GM21447 (cell line): ENCODE data around the gene MYOF.

Source experiments
- ATAC-seq: cut with Tn5 transposase; IDR thresholded peaks from one replicate; pipeline ENCODE4 v1.9.1; 2021; ENCODE audit not compliant: unreplicated experiment

Gene MYOF

DNA sequence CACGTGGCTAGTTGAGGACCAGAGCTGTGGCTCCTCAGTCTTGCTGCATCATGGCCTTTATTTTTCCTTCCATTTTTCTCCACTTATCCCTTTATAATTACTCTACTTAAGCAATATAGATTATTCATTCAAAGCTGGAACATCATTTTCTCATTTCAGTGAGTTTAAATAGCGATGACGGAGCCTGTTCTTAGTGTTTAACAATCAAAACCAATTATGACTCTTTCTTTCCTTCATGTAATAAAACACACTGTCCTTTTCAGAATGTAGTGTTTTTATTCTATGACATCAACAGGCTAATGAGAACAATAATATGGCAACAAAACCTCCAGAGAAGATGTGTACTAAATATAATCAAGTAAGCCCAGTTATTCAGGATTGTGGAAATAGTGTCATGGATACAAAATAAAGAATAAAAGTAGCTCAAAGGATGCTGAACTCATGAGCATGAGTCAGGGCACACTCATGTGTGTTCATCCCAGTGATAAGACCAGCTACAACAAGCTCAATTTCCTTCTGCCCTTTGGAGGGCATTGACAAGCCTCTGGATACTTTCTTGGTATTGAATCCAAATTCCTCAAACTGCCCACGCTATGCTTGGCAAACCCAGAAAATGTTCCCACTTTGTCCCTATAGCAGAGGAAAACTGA is 220.0 kb downstream of the MYOF start:
- ATAC-seq, result no peak

DNA sequence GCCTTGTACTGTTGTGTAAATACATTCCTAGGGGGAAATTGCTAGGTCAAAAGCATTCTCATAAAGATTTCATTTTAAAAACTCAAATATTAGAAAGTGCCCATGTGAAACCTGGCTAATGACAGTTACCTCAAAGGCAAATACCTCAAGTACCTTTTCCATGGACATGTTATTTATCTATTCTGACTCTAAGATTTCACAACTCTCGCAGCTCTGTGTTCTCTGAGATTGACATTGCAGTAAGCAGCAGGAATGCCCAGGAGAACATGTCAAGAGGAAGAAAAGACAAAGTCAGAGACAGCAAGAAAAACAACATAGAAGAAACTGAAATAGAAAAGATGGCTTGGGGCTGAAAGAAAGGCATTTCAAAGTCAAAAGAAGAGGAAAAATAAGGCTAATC is 221.0 kb downstream of the MYOF start:
- ATAC-seq, result no peak

DNA sequence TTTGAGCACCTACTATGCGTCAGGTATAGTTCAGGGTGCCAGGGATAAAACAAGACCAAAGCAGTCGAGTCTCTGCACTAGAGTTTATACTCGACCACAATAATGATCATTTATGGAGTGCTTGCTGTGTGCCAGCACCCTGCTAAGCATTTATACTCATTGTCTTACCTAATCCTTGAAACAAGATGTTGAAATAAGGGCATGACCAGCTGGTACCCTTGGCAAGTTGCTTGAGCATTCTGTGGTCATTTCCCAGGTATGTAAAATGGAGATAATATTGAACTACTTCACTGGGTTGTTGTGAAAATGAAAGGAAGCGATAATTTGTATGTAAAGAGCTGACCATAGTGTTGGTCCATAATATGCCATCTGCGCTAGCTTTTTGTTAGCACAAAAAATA is 223.0 kb downstream of the MYOF start:
- ATAC-seq, result no peak
